Stimulated activated CD8-positive, alpha-beta memory T cell treated with anti-CD3 and anti-CD28 coated beads, Interleukin-12 subunit alpha, Interleukin-12 subunit beta, amount 100 ng/mL, for 1 hour (primary cell): ENCODE data around the gene RCVRN.

Experiments
- DNase-seq: peaks from one replicate; pipeline ENCODE4 v3.0.0-alpha.2; 2020; ENCODE audit warnings: low read depth

RCVRN gene

DNA sequence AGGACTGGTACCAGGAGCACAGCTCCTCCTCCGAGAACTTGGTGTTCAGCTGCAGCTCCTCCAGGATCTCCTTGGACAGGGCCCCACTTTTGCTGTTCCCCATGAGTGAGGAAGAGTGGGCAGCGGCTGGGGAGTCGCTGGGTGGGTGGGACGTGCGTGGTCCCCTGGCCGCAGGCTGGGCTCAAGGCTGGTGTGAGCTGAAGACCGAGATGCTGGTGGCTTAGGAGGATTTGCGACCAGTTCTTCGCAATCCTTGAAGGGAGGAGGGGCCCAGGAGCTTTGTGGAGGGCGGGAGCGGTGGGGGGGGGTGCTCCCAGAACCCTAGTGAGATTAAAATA is at the start of gene RCVRN:
Gene RCVRN (minus strand): TSS at position 194 of the 338 bp plus-strand sequence. CDS start 91 bp downstream, at position 103.
- no peak for DNase-seq

- no peak for DNase-seq
These were observed 48.4 kb upstream of the RCVRN start for GRCh38 chr17:9953492-9953891.

DNA sequence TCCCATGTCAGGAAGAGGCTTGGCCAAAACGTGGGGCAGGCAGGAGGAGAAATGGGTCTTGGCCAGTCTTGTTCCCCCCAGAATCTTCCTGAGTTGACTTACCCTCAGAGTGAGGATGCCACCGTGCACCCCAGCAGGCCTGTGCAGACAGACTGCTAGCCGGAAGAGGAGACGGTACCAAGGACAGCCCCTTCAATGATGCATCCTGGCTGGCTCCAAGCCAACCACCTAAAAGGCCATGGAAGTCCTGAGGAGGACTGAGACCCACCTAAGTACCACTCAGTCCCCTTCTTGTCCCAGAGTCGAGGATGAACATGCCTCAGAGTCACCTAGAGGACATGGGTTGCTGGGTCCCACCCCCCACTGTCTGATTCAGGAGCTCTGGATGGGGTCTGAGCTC is 46.7 kb upstream of the RCVRN start:
- no peak for DNase-seq

DNA sequence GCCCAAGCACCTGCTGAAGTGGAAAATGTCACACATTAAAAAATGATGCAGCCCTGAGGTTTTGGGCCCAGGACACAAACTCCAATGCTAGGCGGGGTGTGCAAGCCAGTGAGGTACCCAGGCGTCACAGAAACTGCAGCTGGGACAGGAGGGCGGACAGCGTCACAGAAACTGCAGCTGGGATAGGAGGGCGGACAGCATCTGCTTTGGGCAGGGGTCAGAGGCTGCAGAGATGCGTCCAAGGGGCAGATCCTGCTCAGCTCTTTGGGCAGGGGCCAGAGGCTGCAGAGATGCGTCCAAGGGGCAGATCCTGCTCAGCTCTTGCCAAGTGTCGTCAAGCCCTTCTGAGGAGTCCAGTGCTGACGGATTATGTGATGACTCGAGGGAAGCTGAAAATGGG is 43.9 kb upstream of the RCVRN start:
- no peak for DNase-seq

DNA sequence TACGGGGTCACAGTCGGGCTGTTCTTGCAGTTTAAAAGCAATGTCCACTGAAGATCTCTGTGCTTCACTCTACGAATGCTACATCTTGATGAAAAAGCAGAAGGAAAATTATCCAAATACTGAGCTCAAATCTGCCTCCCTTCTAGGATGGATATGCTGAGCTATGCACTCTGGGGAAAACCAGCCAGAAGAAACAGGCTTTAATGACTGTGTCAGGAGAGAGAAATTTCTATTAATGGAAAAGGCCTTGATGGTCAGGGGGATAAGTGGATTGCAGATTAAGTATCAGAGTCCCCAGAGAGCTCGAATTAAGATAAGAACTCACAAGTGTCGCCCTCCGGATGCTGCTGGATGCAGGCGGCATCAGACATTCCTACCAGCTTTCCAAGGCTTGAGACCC is 39.6 kb upstream of the RCVRN start:
- no peak for DNase-seq

DNA sequence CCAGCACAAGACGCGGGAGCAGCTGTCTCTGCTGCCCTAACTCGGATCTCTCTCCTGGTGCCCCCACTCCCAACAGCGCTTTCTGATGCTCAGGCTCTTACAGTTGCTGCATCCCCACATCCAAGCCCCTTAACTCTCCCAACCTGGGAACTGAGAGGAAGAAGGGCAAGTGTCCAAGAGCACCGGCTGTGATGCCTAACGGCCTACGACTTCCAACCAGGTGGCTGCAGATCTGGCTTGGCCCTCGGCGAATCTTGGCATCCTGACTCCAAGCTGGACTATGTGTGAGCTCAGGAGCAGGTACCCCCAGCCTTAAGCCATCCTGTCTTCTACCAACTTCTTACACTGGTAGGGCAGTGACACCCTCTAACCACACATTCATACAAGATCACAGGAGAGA is 38.3 kb upstream of the RCVRN start:
- DNase-seq: no peak

DNA sequence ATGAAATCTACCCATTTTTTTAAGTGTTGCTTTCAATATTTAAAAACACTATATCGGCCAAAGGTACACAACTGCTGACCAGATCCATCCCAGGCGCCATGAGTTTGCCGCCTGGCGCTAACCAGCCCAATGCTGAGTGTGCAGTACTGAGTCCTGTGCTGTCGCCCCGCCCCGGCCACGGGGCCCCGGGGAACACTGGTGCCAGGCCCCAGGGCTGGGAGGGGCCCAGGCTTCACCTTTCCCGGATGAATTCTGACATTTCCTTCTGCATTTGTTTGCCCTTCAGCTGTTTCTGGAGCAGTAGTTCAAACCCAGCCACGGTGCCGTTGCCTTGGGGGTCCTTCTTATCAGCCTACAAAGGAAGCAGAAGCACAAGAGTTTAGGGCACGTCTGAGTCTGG is 37.8 kb upstream of the RCVRN start:
- no peak for DNase-seq

DNA sequence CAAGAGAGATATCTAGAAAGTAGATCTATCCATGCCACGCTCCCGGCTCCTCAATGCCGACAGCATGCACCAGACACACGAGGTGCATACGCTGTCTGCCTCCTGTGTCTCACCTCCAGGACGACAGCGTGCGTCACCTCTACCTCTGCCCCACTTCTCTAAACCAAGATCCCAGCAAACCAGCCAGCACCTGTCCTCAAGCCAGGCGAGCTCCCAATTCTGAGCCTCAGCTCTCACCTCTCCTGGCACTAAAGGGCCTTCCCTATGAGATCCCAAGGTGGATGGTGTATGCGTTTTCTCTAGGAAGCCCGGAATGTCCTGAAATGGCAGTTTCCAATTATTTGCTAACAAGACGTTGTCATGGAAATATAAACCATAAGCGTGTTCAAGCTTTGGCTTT is 36.2 kb upstream of the RCVRN start:
- no peak for DNase-seq

- DNase-seq: no peak
These were observed 35.8 kb upstream of the RCVRN start for GRCh38 chr17:9940841-9941240.

- no peak for DNase-seq
These were observed 33.7 kb upstream of the RCVRN start for GRCh38 chr17:9938764-9939163.

DNA sequence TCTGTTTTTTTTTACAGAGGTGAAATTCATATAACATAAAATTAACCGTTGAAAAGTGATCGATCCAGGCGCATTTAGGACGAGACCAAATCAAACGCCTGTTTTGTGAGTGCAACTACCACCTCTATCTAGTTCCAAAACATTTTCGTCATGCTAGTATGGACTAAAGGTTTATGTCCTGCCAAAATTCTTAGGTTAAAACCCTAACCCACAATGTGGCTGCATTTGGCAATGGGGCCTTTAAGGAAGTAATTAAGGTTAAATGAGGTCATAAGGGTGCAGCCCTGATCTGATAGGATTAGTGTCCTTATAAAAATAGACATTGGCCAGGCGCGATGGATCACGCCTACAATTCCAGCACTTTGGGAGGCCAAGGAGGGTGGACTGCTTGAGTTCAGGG is 32.8 kb upstream of the RCVRN start:
- no peak for DNase-seq

- no peak for DNase-seq
These were observed 32.2 kb upstream of the RCVRN start for GRCh38 chr17:9937241-9937761.

DNA sequence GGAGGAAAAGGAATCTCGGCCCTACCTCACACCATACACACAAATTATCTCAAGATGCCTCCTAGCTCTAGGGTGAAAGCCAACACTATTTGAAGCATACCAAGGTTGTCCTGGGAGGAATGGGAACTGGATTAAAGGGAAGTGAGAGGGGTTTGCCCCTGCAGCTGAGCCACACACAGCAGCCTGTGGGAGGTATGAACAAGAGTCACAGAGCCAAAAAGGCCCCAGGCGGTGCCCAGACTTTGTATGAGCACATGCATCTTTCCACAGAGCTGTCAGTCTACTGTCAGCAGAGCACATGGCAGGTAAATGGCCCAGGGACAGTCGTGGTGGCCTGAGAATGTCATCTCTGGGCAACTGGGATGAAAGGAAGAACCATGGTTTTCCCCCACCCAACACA is 31.0 kb upstream of the RCVRN start:
- no peak for DNase-seq

GRCh38 chr17:9935408-9935807 is 30.3 kb upstream of the RCVRN start:
- no peak for DNase-seq

DNA sequence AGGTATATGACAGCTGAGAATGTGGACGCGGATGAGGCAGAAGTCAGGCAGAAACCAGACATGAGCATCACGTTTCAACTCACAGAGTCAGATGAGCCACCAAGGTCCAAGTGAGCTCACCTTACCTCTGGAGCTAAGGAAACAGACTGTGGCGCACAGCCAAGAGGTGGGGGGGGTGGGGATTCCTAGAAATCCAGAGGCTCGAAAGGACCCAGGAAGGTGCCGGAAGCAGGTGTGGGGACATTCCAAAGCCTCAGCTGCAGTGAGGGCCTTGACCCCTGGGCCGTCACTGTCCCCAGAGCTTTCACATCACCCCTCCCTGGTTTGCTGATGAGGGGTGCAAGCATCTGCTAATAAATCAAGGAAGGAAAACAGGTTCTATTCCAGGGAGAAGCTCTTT is 29.3 kb upstream of the RCVRN start:
- DNase-seq: no peak

GRCh38 chr17:9932491-9932890 is 27.4 kb upstream of the RCVRN start:
- DNase-seq: no peak

DNA sequence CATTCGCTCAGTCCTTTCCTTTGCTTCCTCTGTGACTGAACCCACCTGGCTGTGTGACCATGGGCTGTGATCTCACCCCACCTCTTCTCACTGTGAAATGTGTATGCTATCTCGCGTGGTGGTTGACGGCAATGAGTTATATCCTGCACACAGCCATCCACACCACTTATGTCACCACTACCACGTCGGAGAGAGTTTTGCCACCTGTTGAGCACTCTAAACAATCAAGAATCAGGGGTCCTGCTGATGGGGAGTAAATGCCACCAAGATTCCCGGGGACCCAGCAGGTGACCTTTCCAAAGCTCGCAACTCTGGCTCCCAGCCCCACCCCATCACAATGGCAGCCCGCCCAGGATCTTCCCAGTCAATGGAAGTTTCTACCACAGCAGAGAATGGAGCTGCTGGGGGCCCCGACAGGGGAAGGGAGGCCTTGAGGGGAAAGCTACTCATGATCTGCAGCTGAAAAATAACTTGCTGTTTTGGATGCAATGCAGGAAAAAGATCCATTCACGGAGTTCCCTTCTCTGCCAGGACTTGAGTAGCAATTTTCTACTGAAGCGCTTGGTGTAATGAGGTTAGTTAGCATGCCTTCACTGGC is 26.2 kb upstream of the RCVRN start:
- no peak for DNase-seq

GRCh38 chr17:9929871-9930270 is 24.8 kb upstream of the RCVRN start:
- DNase-seq: no peak

DNA sequence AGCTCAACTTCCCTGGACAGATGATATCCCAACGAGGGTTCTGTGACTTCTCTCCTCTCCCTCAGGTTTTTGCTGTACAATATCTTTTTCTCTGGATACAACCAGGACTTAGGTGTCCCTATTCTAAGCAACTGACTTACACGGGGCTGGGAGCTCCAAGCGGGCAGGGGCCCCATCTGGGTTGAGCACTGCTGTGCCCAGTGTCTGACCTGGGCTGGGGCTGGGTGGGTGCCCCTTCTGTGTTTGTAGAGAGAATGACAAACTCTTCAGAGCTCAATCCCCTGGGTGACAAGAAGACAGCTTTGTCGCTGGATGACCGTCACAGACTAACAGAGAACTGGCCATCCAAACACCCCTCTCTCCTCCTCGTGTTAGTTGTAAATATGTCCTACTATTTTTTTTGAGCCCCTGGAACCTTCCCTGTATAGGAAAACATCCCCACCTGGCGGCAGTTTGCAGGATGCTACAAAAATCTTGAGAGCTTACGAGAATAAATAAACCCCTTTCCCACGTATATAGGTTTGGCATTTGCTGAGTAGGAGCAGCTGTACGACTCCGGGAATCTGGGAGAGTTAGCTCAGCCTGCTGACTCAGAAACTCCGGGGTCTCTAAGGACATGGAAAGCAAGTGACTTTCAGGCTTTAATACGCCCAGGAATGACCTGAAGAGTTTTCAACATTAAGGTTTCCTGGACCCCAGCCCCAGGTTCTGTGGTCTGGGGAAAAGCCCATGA is 23.7 kb upstream of the RCVRN start:
- no peak for DNase-seq

DNA sequence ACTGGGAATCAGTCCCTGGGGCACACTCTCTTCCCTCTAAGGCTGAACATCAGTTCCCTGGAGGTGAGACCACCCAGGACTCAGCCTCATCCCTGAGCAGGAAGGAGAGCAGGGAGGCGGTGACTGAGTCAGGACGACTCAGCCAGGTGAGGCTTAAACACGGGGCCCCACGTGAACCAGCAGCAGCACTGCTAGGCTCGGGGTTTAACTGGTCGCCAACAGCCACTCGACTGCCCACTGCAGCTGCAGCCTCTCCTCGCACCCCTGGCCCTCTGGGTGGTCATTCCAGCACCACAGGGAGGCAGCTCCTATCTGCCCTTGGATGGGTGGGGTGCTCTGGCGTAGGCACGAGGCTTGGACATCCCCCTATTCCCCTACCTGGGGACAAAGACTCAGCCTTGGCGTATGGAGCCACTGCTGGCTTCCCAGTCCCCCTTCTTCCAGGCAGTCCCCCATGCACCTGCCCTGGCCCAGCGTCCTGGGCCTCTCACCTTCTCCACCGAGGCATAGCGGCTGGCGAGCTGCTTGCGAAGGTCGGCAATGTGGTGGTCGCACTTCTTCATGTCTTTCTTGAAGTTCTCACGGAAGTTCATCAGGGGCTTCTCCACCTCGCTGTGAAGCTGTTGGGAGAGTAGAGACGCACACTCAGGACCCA is 21.2 kb upstream of the RCVRN start:
- DNase-seq: no peak

- no peak for DNase-seq
These were observed 20.4 kb upstream of the RCVRN start for GRCh38 chr17:9925457-9925856.

- DNase-seq: no peak
These were observed 19.7 kb upstream of the RCVRN start for GRCh38 chr17:9924735-9925191.
